ENCODE results near the gene TRABD2B. TPM values are rescaled to one million over a fixed set of nuclear protein-coding genes. Genes with fewer than 3 reads are reported as not detected.

The TRABD2B gene
- total RNA-seq, 4 donors from 2014 or later, result 0.16 to 1.5 (median 0.55) TPM

GRCh38 chr1:47765236-47765635, 231.9 kb downstream of the TRABD2B start:
- TF ChIP-seq, protein P1, sequence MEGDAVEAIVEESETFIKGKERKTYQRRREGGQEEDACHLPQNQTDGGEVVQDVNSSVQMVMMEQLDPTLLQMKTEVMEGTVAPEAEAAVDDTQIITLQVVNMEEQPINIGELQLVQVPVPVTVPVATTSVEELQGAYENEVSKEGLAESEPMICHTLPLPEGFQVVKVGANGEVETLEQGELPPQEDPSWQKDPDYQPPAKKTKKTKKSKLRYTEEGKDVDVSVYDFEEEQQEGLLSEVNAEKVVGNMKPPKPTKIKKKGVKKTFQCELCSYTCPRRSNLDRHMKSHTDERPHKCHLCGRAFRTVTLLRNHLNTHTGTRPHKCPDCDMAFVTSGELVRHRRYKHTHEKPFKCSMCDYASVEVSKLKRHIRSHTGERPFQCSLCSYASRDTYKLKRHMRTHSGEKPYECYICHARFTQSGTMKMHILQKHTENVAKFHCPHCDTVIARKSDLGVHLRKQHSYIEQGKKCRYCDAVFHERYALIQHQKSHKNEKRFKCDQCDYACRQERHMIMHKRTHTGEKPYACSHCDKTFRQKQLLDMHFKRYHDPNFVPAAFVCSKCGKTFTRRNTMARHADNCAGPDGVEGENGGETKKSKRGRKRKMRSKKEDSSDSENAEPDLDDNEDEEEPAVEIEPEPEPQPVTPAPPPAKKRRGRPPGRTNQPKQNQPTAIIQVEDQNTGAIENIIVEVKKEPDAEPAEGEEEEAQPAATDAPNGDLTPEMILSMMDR (IDR thresholded peaks at IDR 0.05; ENCODE audit: low read depth), result no peak

GRCh38 chr1:47764461-47765046, 232.6 kb downstream of the TRABD2B start:
- TF ChIP-seq, protein P1 (IDR thresholded peaks at IDR 0.05; ENCODE audit: low read depth), result no peak

DNA sequence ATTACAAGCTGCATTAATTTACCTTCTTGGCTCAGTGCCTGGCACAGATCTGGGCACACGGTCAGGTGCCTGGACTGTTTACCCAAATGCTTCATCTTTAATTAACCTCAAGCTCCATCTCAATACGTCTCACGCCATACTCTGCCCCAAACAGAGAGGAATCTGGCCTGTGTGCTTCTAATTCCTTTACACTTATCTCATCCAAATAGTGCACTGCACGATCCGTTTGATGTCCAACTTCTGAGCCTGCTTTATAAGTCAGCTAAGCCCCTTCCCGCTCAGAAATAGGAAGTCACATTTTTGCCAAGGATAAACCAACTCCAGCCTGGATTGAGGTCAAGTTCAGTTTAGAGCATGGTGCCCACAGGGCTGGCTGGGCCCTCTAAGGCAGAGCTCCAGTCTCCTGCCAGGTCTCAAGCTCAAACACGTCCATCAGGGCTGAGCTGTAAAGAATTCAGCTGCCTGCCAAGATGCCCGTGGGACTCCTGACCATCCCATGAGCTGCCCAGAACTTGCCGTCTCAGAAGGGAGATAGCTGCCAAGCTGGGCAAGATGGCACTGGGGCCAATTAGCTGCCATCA, 233.5 kb downstream of the TRABD2B start:
- TF ChIP-seq, protein P1 (IDR thresholded peaks at IDR 0.05; ENCODE audit: low read depth), result no peak

DNA sequence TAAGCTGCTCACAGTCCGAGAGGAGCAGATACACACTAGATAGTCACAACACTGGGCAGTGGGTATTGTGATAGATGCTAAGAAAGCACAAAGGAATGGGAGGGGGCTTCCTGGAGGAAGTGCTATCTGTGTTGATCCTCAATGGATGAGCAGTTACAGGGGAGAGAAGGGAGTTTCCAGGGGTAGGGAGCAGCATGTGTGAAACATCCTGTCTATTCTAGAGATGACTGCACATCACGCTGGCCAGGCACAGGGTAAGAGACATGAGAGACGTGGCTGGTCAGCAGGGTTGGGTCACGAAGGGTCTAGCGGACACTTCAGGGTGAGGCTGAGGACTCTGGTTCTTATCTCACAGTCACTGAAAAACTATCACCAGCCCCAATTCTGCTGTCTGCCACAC, 235.2 kb downstream of the TRABD2B start:
- TF ChIP-seq, protein P1 (IDR thresholded peaks at IDR 0.05; ENCODE audit: low read depth), result no peak

DNA sequence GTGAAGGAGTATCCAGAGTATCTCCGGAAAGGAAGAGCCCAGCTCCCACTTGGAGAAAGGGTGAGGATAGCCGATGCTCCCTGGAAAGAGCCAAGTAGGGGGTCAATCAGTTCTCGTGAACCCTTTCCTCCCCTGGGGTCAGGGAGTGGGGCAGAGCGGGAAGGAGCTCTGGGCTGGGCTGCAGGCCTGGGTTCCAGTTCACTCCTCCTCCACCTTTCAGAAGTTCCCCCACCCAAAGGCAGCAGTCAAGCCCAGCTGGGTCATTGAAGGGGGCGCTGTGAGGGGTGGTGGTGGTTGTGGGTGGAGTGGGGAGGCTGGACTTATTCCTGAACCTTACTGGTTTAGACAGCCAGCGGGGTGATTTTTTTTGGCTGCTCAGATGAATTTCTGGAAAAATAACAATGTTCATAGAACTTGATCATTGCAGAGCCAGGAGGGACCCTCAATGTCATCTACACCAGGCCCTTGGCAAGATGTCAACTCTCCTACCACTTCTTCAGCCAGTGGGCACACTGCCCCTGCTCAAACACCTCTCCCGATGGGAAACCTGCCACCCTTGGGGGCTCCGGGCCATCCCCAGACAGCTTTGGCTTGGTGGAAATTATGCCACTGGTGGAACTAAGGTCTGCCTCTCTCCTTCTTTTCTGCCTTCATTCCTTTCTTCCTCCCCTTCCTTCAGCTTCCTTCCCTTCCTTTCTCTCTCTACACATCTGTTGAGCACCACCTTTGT, 235.8 kb downstream of the TRABD2B start:
- TF ChIP-seq, protein P1 (IDR thresholded peaks at IDR 0.05; ENCODE audit: low read depth), result no peak

DNA sequence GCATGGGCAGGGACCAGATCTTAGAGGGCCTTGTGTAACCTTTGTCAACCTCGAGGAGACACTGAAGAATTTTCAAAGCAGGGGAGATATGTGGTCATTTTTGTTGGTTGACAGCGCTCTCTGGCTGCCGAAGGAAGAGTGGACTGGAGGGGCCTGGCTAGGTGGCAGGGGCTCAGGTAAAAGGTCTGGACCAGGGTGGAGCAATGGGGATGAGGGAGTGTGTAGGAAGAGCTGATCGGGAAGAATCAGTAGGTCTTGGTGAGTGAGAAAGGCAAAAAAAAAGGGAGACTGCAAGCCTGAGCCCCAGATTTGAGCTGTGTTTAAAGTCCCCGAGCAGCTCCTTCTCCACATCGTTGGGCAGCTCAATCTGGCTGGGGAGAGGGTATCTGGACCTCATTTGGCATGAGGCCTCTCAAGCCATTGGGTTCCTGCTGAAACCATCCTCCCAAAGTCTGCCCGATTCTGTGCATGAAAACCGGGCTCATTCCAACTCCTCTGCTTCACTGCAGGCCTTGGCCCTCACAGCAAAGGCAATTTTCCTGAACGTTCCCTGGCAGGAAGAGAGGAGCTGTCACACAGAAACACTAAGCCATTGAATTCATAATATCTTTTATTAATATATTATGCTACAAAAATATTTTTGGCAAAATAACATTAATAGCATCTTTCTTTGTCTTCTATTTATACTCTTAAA, 237.1 kb downstream of the TRABD2B start:
- TF ChIP-seq, protein P1 (IDR thresholded peaks at IDR 0.05; ENCODE audit: low read depth), result no peak
